Stimulated activated CD4-positive, alpha-beta T cell treated with anti-CD3 and anti-CD28 coated beads, Interleukin-1b, Interleukin-23, amount 100 ng/mL, for 24 hours (primary cell): ENCODE results near the gene GMPPB.
"Not testable (repeated sequence)": the region's sequence is repeated elsewhere in the genome, so short reads cannot be mapped to it uniquely, and the experiment has no call there.

Experiments used
- DNase-seq, 4 experiments: peaks; one replicate each; pipeline ENCODE4 v3.0.0-alpha.2; 2020; ENCODE audit warnings: low read depth in 4 of 4, low spot score in 1 of 4

GMPPB gene

DNA sequence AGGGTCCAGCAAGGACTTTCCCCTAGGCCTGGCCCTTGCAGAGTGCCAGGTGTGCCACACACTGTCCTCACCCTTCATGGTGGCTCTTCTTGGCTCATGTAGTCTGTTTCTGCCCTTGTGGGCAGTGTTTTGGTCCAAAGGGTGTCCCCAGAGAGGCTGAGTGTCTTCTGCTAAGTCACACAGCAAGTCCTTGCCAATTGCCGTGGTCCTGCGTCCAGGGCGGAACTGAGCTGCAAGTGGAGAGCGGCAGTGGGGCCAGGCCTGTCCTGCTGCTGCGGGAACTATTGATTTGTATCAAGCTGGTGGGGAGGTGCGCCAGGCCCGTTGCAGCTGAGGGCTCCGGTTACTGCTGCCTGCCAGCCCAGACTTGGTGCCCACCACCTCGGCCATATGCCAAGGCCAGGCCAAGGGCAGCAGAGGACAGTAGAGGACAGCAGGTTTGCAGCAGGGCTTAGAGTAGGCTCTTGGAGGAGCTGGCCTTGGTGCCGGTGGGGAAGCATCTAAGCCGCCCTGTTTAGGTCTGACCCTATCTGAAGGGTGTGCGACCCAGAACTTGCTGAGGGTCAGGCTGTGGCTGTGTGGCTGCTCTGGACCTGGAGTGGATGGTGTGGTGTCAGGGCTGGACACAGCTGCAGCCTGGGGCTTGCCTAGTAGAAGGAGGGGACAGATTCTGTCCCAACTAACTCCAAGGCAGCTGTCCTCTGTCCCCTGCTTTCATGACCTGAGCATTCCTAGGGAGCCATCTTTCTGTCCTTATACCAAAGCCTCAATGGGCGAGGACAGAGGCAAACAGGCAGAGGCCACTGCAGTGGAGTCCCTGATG is 8.8 kb downstream of the GMPPB start:
- no peak for DNase-seq

GRCh38 chr3:49713336-49714105 is 10.2 kb downstream of the GMPPB start:
- no peak for DNase-seq

DNA sequence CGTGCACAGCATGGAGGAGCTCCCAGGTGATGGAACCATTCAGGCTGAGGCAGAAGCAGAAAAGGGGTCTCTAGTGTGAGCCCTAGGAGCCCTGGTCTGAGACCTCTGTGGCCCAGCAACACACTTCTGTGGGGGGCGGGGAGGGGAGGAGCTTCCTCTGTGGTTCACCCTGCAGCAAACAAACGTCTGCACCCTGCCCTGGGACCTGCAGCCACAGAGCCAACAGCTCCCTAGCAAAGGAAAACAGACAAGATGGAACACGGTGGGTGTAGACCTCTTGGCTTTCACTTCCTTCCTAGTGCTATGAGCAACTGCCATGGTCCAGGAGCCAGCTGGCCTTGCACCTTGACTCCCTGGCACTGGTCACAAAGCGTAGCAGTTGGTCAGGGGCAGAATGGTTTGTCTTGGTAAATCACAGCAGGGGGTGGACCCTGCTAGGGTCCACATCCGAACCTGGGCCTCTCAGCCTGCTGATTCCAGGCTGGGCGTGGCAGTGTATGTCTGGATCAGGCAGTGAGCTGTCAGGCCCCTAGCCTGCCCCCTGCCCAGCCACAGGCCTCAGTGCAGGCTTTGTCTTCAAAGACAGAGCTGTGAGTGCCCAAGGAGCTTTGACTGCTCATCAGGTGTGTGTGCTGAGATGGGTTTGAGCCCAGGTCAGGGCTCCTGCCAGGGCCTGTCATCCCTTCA is 11.0 kb downstream of the GMPPB start:
- no peak for DNase-seq

- DNase-seq = no peak
Measured at GRCh38 chr3:49712166-49712565, 11.6 kb downstream of the GMPPB start.

- DNase-seq = no peak
Measured at GRCh38 chr3:49711489-49711888, 12.3 kb downstream of the GMPPB start.

DNA sequence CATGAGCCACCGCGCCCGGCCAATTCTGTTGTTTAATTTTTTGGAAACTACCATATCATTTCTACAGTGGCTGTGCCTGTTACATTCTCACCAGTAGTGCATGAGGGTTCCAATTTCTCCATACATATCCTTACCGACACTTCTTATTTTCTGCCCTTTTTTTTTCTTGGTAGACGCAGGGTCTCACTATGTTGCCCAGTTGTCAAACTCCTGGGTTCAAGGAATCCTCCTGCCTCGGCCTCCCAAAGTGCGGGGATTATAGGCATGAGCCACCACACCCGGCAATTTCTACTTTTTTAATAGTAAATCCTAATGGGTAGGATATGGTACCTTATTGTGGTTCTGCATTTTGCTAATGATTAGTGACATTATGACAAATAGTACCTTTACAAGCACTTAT is 13.9 kb downstream of the GMPPB start:
- no peak for DNase-seq

- DNase-seq = no peak
Measured at GRCh38 chr3:49707113-49707480, 16.7 kb downstream of the GMPPB start.

- no peak for DNase-seq
Measured at GRCh38 chr3:49706456-49707112, 17.2 kb downstream of the GMPPB start.

DNA sequence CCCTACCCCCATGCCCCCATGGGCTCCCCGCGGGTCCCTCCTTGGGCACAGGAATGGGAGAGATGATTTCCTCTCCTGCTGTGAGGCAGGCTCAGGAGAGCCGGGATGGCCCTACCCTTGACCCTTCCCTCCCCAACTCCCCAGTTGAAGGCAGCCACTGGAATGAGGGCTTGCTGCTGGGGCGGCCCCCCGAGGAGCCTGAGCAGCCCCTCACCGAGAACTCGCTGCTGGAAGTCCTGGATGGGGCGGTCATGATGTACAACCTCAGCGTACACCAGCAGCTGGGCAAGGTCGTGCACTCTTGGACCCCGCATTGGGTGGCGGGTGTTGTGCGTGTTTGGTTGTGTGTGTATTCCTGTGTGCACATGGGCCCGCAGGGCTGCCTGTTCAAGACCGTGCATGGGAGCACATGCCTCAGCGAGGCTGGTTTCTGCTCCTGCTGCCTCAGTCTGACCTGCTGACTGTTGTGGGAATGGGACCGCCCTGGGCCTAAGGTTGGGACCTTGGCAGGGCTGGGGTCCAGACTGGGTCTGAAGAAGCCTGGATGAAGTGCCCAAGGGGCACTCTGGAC is 18.3 kb downstream of the GMPPB start:
- no peak for DNase-seq

DNA sequence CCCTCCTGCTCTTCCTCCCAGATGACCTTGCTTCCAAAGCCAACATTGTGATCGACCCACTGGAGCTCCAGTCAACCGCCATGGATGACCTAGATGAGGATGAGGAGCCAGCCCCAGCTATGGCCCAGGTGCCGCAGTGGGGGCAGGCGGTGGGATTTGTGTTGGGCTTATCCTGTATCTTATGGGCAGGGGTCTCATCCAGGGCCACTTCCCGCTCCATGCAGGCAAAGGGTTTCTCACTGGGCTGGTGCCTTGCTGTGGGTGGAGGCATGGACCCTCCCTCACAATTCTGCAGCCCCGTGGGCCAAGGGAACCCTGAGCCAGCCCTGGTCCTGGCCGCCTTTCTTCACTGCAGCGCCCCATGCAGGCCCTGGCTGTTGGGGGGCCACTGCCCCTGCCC is 19.1 kb downstream of the GMPPB start:
- DNase-seq = no peak

DNA sequence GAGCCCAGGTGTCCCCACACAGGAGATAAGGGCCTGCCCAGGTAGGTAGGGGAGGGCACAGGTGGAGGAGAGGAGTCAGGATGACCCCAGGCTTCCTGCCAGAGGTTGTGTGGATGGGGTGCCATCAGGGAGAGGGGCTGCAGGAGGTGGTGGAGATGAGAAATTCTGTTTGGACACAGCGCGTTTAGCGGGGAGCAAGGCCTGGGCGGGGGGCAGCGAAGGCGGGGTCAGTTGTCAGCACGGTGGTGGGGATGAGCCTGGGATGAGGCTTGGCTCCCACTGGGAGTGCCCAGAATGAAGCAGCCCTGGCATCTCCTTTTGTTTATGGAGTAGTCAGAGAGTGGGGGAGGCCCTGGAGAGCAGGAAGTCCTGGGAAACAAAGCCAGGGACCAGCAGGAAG is 19.8 kb downstream of the GMPPB start:
- DNase-seq = no peak

GRCh38 chr3:49703443-49703927 is 20.3 kb downstream of the GMPPB start:
- DNase-seq = peak; percentile 24 to 43 (median 38)

GRCh38 chr3:49702672-49703071 is 21.1 kb downstream of the GMPPB start:
- DNase-seq = no peak

DNA sequence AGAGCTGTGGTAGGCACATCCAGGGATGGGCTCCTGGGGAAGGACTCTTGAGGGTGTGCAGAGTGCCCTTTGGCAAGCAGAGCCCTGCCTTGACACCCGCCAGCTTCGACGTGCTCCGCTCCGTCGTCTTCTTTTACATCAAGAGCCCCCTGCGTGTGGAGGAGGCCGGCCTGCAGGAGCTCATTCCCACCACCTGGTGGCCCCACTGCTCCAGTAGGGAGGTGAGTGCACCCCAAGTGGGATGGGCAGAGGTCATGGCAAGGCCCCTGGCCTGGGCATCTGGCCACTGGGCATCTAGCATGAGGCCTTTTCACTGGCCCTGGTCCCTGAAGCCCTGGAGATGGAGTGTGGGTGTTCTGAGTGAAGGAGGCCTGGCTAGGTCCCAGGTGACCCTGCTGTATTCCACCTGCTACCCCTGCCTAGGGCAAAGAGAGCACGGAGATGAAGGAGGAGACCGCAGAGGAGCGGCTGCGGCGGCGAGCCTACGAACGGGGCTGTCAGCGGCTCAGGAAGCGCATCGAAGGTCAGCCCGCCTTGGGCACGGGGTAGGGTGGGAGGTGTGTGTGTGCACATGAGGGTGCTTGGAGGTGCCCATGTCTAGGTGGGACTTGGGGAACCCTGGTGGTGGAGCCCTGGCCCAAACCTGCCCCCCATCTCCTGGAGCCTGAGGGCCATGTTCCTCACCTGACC is 22.2 kb downstream of the GMPPB start:
- no peak for DNase-seq

GRCh38 chr3:49700453-49701128 is 23.2 kb downstream of the GMPPB start:
- DNase-seq = no peak

DNA sequence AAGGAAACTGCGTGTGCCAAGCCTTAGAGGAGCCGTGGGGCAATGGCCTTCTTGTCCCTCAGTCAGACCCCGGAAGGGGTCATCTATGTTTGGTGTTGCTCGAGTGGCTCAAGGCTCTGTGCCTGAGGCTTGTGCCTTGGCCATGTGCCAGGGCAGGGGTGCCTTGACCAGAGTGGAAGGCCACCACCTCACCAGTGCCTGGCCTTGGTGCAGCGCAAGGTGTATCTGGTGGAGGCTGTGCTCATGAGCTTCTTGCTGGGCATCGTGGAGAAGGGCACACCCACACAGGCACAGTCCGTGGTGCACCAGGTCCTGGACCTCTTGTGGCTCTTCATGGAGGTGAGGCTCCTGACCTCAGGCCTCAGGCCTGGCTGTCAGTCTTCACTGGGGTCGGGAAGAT is 23.7 kb downstream of the GMPPB start:
- DNase-seq = no peak

GRCh38 chr3:49699281-49699979 is 24.3 kb downstream of the GMPPB start:
- no peak for DNase-seq

GRCh38 chr3:49695350-49696015 is 28.3 kb downstream of the GMPPB start:
- not testable (repeated sequence) for DNase-seq
